Activated CD4-positive, alpha-beta T cell treated with anti-CD3 and anti-CD28 coated beads, Interleukin-2, amount 50 U/mL, for 4 hours (primary cell): ENCODE measurements around the gene MAP1LC3B2.
A peak's percentile ranks its signal among the peaks of the same experiment; 100 is the strongest.

ENCODE experiments used
- DNase-seq, 2 experiments: peaks; one replicate each; pipeline ENCODE4 v3.0.0-alpha.2; 2020

Gene MAP1LC3B2

DNA sequence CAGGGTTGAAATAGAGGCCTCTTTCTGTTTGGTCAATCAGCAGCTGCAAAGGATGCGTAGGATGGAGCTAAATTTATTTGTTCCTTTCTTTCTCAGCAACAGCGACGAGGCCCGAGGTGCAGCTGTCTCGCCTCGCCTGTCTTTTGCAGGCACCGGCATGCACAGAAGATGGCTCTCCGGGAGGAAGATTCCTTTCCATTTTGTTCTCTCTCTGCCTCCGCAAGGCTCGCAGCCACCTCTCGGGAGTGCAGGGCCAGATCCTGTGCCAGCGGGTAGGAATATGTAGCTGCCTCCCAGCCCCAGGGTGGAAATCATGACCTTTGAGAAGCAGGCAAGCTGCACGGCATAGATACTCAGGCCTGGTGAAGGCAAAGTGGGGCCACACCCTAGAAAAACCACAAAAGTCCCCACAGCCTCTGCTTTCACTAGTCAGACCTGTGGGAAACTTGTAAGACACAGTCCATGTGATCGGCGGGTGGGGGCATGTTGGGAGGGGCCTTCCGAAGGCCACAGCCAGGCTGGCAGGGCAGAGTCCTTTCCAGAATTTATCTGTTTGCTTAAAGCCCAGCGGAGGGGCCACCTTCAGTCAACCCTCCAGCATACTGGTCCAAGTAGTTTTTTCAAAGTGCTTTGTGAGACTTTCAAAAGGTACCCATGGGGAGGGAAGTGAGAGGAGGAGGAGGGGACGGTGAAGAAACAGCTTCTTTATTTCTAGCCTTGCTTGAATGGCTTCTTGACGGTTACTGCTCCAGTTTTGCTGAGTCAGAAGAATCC lies at the start of gene MAP1LC3B2:
Gene MAP1LC3B2 (plus strand): TSS at position 220 of the 774 bp plus-strand sequence. CDS start 16,562 bp downstream, outside the sequence.
- DNase-seq: peak; percentile 51

DNA sequence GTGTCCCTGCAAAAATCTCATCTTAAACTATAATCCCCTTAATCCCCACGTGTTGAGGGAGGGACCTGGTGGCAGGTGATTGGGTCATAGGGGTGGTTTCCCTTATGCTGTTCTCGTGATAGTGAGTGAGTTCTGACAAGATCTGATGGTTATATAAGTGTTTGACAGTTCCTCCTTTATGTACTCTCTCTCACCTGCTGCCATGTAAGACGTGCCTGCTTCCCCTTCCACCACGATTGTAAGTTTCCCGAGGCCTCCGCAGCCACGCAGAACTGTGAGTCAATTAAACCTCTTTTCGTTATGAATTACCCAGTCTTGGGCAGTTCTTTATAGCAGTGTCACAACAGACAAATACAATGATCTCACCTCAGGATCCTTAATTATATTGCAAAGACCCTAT lies 45.2 kb upstream of the MAP1LC3B2 start:
- no peak for DNase-seq

GRCh38 chr12:116515684-116516083 lies 43.5 kb upstream of the MAP1LC3B2 start:
- no peak for DNase-seq

- DNase-seq: no peak
Observed at GRCh38 chr12:116516657-116517056, 42.5 kb upstream of the MAP1LC3B2 start.

DNA sequence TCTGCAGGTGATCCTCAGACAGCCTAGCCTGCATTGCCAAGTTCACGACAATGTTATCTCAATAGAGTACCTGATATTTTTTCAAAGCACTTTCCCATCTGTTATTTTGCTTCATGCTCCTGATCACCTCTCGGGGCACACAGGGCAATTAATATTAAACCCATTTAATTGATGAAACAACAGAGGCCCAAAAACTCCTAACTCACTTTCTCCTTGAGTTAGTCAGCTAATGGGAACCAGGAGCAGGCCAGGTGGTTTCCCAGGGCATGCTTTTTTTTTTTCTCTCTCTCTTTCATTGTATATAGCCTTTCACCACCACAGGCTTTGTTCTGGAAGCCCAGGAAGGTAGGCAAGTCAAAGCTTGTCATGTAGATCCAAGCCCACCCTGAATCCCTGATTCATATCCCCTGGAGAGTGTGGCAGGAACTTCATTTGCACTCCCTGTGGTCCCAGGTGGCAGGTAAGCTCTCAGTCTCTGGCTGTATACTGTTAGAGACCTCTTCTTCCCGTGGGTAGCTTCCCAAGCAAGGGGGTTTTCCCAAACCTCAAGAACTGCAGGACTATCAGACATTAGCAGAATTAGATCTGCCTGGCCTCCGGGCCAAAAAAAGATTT lies 41.6 kb upstream of the MAP1LC3B2 start:
- no peak for DNase-seq

DNA sequence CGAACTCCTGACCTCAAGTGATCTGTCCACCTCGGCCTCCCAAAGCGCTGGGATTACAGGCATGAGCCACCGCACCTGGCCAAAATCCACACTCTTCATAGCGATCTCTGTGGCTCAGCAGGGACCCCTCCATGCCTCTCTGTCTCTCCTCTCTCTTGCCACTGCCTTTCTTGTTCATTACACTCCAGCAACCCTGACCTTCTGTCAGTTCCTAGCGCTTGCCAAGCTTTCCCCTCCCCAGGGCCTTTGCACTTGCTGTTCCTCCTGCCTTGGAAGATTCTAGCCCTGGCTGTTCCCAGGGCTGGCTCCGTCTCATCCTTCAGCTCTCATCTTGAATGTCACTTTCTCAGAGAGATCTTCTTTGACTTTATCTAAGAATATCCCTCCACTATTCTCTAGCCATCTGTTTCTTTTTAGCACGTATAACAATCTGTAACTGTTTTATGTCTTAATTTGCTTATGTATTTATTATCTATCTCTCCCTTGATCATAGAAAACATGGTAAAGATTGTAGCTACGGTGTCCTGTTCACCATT lies 38.9 kb upstream of the MAP1LC3B2 start:
- DNase-seq: no peak

DNA sequence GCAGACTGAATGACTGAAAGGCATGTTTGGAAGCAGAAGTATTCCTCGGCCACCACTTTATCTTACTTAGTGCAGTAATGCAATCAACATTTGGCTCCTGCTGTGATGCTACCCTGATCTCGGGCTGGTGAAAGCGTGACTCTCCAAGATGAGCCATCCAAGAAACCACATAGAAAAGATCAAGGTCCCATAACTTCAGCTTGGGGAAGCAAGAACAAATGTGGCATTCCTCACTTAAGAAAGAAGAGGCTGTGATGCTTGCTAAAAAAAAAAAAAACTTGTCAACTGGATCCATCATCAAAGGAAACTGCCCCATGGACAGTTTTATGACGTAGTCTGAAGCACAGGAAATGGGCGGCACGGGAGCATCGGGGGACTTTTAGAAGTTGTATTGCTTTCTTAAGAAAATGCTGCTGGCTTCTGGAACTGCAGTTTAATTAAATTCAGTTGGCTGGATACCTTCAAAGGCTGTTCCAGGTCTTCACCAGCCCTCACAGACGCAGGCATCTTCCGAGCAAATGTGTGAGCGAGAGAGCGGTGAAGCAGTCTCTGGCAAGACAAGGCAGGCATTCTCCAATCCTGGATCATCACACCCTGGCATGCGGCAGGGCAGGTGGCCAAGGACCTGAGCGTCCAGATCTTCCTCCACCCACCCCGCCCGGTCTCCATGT lies 38.2 kb upstream of the MAP1LC3B2 start:
- no peak for DNase-seq

DNA sequence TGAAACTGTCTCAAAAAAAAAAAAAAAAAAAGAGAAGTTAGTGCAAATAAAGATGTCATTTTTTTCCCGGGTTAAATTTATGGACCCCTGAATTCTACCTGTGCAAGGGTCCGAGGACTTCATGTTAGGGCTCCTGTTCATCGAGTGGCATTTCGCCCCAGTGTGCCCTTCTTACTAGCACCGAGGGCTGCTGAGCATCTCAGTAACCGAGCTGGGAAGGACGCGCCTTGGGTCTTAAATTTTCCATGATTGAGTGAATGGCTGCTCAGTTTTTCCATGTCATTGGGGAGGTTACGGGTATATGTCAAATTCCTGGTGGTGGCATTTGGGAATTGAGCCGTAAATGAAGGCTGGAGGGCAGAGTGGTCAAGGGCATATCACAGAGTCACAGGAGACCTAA lies 34.9 kb upstream of the MAP1LC3B2 start:
- DNase-seq: no peak

DNA sequence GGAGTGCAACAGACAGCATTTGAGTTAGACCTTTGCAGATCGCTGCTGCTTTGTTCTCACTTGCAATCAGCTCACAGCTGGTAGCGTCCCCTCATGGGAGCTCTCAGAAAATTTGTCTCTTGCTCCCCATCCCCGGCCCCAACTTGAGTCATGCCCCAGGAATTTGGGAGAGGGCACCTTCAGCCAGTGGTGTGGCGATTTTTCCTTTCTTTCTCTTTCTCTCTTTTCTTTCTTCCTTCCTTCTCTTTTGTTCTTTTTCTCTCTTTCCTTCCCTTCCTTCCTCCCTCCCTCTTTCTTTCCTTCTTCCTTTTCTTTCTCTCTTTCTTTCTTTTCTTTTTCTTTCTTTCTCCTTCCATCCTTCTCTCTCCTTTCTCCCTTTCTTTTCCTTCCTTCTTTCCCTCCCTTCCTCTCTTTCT lies 34.2 kb upstream of the MAP1LC3B2 start:
- DNase-seq: no peak

- DNase-seq: no peak
Observed at GRCh38 chr12:116525418-116526001, 33.7 kb upstream of the MAP1LC3B2 start.

DNA sequence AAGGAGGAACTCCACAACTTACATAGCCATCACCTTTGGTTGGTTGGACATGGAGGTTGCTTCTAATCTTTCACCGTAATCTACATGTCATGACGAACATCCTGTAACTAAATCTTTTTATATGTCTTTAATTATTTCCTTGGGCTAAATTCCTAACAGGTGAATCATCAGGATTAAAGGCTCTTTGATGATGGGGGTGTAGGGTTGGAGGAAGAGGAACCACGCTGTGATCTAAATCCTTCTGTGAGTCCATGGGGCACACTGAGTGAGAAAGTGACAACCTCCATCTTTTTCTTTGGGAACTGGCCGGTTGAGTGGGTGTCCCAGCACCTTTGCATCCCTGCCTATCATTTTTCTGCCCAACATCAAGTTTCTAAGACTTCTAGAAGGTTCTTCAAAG lies 31.1 kb upstream of the MAP1LC3B2 start:
- DNase-seq: no peak

DNA sequence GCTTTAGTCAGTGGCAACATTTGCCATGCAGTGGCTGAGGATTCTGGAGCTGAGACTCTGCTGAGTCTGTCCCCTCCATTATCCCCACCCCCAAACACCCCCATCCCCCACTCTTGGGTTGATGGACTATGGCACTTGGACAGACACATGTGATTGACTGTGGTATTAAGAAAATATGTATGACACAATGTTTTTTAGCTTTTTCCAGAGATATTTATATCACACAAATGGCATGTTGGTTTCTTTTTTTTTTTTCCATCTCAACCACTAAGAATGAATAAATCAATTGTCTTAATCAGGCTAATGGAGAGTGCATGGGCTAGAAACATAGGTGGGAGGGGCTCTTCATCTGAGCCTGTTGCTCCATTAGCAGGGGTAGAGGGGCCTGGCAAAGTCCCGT lies 30.7 kb upstream of the MAP1LC3B2 start:
- no peak for DNase-seq

DNA sequence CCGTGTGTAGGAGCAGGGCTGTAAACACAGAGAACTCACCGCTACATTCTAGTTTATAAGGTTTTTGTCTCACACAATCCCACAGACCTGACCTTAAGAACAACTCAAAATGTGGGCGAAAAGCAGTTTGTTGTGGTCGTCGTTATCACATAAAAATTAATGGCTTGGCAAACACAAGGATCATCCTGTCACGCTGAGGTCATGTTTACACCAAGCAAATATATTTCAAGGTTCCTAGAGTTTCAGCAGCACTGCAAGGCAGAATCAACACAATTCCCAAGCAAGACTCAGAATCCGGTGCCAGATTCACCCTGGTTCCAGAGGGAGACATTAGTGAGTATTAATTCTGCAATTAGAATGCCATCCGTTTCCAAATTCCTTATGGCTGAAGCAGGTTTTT lies 30.1 kb upstream of the MAP1LC3B2 start:
- no peak for DNase-seq

- DNase-seq: no peak
Observed at GRCh38 chr12:116529686-116530085, 29.5 kb upstream of the MAP1LC3B2 start.

GRCh38 chr12:116532428-116532827 lies 26.8 kb upstream of the MAP1LC3B2 start:
- no peak for DNase-seq

DNA sequence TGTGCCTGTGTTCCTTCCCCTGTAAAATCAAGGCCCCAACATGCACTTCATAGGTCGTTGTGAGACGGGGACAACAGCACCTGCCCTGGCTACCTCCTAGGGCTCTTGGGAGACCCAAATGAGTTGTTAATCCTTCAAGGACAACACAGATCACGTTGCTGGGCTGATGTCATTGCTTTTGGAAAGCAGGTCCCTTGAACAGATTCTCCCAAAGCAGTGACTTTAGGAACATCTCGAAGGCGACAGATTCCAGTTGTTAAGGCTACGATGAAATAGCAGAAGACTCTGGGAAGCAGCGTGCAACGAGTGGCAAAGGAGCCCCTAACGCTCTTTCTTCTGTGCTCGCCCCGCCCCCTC lies 26.2 kb upstream of the MAP1LC3B2 start:
- no peak for DNase-seq

DNA sequence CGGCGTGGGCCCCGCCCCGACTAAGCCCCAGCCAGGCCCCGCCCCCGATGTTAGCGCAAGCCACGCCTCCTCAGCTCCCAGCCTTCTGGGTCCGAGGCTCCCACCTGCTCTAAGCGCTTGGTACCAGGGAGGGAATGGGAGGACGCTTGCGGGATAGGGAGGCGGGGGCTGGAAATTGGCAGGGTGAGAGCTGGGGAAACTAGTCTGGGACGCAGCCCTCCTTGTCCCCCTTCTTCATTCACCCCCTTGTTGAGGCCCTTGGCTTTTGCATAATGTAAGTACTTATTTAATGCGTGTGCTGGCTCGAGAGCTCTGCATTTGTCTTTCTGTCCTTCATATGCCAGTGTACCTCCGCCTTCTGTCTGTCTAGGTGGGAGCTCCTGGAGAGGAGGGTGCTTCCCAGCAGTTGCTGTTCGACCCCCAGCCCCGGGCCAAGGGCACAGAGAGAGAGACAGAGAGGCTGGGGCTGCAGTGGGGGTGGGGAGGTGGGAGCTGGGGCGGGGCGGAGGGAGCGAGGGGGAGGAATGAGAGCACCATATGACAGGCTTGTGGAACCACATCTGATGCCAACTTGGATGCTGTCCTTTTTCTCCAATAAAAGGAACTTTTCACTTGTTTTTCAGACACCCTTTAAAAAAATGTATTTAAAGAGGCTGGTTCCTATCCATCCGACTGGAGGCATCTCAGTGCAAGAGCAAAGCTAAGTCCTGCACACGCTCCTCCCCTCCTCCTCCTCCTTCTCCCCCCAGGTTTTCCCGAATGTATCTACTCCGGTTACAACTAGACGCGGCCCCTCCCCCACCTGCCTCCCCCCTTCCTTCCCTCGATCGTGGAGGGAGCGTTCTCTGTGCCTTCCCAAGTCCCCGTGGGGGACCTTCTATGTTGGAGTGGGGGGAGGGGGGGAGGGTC lies 25.6 kb upstream of the MAP1LC3B2 start:
- DNase-seq: peak; percentile 69 to 72

- DNase-seq: peak in 1 of 2 experiments; percentile 5
Observed at GRCh38 chr12:116534311-116535121, 24.7 kb upstream of the MAP1LC3B2 start.

- no peak for DNase-seq
Observed at GRCh38 chr12:116535241-116535640, 23.9 kb upstream of the MAP1LC3B2 start.

DNA sequence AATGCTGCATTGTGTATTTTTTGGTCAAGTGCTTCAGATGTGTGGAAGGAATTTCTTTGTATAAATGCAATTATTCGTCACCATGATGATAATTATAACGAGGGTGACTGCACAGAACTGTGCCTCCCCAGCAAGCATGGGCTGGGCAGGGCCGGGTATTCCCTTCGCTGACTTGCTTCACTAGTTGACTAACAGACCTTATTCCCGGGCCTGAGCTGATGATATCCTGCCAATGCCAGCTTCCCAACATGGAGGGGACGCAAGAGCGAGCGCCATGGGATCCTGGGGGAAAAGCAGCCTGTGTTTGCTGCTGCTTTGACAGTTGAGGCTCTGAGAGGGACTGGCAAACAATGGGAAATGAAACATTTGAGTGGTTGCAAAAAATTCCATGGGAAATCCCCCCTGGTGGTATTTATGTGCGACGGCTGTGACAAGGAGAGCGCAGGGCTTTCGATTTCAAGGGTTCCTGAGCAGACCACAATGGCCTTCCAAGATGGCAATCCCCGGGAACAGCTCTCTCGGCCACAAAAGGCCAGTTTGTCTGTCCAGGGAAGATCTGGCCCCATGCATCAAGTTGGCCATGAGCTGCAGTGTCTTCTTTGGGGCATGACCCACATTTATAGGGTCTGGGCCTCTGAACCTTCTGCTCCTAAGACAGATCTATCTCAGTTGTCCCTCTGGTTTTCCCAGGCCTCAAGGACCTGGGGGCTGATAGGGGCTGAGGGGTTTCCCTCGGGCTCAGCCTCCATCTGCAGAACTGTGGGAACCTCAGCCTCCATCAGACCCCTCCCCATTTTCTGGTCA lies 21.9 kb upstream of the MAP1LC3B2 start:
- no peak for DNase-seq
